HepG2 (cell line): ENCODE data around the gene SRC. TPM values are rescaled to one million over a fixed set of nuclear protein-coding genes. Genes with fewer than 3 reads are reported as not detected.

Experiments used
- ATAC-seq: fragments of 200-7000 bp; cut with Tn5 transposase; 3 replicates; pipeline ENCODE4 v1.9.1; 2020; ENCODE audit warnings: mild to moderate bottlenecking, moderate library complexity
- BruUV-seq: library from RNA; stranded (reverse); fragments of 400-500 nt; replicated peaks from 2 replicates; lab custom pipeline; 2021; lab: Mats Ljungman, UMichigan
- CTCF ChIA-PET: fragments of 300-600 bp; formaldehyde crosslinking; extraction: SDS; loops from one replicate; lab custom pipeline; 2021; ENCODE audit warnings: low total read pairs, inconsistent platforms, low intra/inter-chr PET ratio; lab: Yijun Ruan, JAX
- POLR2A ChIA-PET: fragments of 350-600 bp; sonication (Branson Sonifier 250); formaldehyde crosslinking; loops from one replicate; lab custom pipeline; 2020; ENCODE audit warnings: antibody characterized with exemption, inconsistent platforms; lab: Yijun Ruan, JAX
- DNase-seq: peaks from one replicate; pipeline ENCODE4 v3.0.0-alpha.2; 2015; ENCODE audit warnings: low spot score
- FAIRE-seq: peaks from 3 replicates; lab custom pipeline; 2011; peaks lifted over from hg19 to GRCh38; lab: Jason Lieb, UNC
- H2AFZ ChIP-seq: one replicate; pipeline ENCODE4 v1.6.1; 2011; ENCODE audit warnings: low read length, inconsistent platforms
- H3K27ac ChIP-seq: fragments of 300-600 bp; 3 replicates; pipeline ENCODE4 v1.8.0; 2011; ENCODE audit warnings: mixed run types, mild to moderate bottlenecking, mixed read lengths, low read length, inconsistent platforms; ENCODE audit not compliant: insufficient read depth; ENCODE audit errors: extremely low read length
- H3K27me3 ChIP-seq, 2 experiments: fragments of 200-600 bp in 1 of 2; 2 replicates in 1 of 2; 3 replicates in 1 of 2; pipeline versions ENCODE4 v1.6.0 to v1.8.0; 2011; ENCODE audit warnings: low read length in 2 of 2, mild to moderate bottlenecking in 2 of 2, moderate library complexity in 2 of 2, inconsistent platforms in 1 of 2; ENCODE audit not compliant: insufficient read depth in 2 of 2, control insufficient read depth in 1 of 2
- H3K36me3 ChIP-seq, 2 experiments: fragments of 200-600 bp in 1 of 2; replicated peaks in 1 of 2; 2 replicates in 1 of 2; 3 replicates in 1 of 2; pipeline versions ENCODE4 v1.5.1 to v1.8.0; 2011; ENCODE audit warnings: low read length in 2 of 2, inconsistent platforms in 1 of 2; ENCODE audit not compliant: insufficient read depth in 2 of 2, control insufficient read depth in 1 of 2
- H3K4me1 ChIP-seq: 2 replicates; pipeline ENCODE4 v1.5.1; 2012; ENCODE audit warnings: low read length, inconsistent platforms; ENCODE audit not compliant: insufficient read depth
- H3K4me2 ChIP-seq: 2 replicates; pipeline ENCODE4 v1.6.0; 2011; ENCODE audit warnings: low read depth, low read length, inconsistent platforms
- H3K4me3 ChIP-seq, 3 experiments: fragments of 200-600 bp in 1 of 3; sonication (generic), shearing (Covaris generic) in 1 of 3; replicated peaks in 1 of 3; 2 replicates each; pipeline ENCODE4 v1.5.1; 2011 to 2016; ENCODE audit warnings: low read length in 3 of 3, inconsistent platforms in 2 of 3, low read depth in 2 of 3, mild to moderate bottlenecking in 2 of 3, control low read depth in 1 of 3, mixed read lengths in 1 of 3; ENCODE audit not compliant: insufficient read depth in 1 of 3
- H3K79me2 ChIP-seq: one replicate; pipeline ENCODE4 v1.6.1; 2011; ENCODE audit warnings: low read length, inconsistent platforms; ENCODE audit not compliant: insufficient read depth
- H3K9ac ChIP-seq: 2 replicates; pipeline ENCODE4 v1.6.0; 2011; ENCODE audit warnings: mild to moderate bottlenecking, low read depth, low read length, inconsistent platforms; ENCODE audit not compliant: insufficient read depth
- H3K9me3 ChIP-seq: 2 replicates; pipeline ENCODE4 v1.5.1; 2012; ENCODE audit warnings: mild to moderate bottlenecking, low read length
- H4K20me1 ChIP-seq: 2 replicates; pipeline ENCODE4 v1.6.0; 2011; ENCODE audit warnings: inconsistent platforms, mild to moderate bottlenecking, low read length, moderate library complexity; ENCODE audit not compliant: insufficient read depth
- IRF2 ChIP-seq: IDR thresholded peaks from 2 replicates; pipeline ENCODE4 v1.6.1; 2018; ENCODE audit warnings: missing genetic modification reagents, missing compliant biosample characterization
- MEIS2 ChIP-seq: sonication (generic); formaldehyde crosslinking; IDR thresholded peaks from 2 replicates; pipeline ENCODE4 v1.9.0; 2021; ENCODE audit warnings: mild to moderate bottlenecking, missing genetic modification reagents
- NR2F1 ChIP-seq, 2 experiments: fragments of 450-650 bp in 1 of 2; formaldehyde crosslinking in 1 of 2; IDR thresholded peaks; 2 replicates each; pipeline versions ENCODE4 v1.5.0 to v1.6.1; 2016 to 2020; ENCODE audit warnings: mild to moderate bottlenecking in 1 of 2, missing compliant biosample characterization in 1 of 2, missing genetic modification reagents in 1 of 2, moderate library complexity in 1 of 2
- ZNF343 ChIP-seq: sonication (generic); formaldehyde crosslinking; IDR thresholded peaks from 2 replicates; pipeline ENCODE4 v1.4.0; 2020; ENCODE audit warnings: mild to moderate bottlenecking, missing genetic modification reagents
- ZNF570 ChIP-seq: sonication (generic); formaldehyde crosslinking; IDR thresholded peaks from 2 replicates; pipeline ENCODE4 v1.4.0; 2020; ENCODE audit warnings: mild to moderate bottlenecking, missing genetic modification reagents, borderline replicate concordance
- ZNF773 ChIP-seq: sonication (generic); formaldehyde crosslinking; IDR thresholded peaks from 2 replicates; pipeline ENCODE4 v1.4.0; 2020; ENCODE audit warnings: missing genetic modification reagents, borderline replicate concordance
- WGBS: methylation state at CpG from one replicate; pipeline ENCODE4 v1.1.6; 2017; ENCODE audit warnings: low lambda C conversion rate; 5-methylcytosine and 5-hydroxymethylcytosine counted together
- in situ Hi-C: cut with HindIII; loops from 2 replicates; pipeline ENCODE4 v1.10.0; 2017; ENCODE audit warnings: low pct_unique_long_range_greater_than_20kb; ENCODE audit not compliant: extremely low pct_ligation_motif_present
- intact Hi-C: fragments of 100-400 bp; cut with micrococcal nuclease; formaldehyde crosslinking; loops from one replicate; pipeline ENCODE4 v1.10.0; 2022; ENCODE audit not compliant: unreplicated experiment
- polyA plus RNA-seq, 8 experiments: library from polyadenylated mRNA; depleted of rRNA in 3 of 8; stranded (reverse) in 7 of 8; unstranded in 1 of 8; fragments of >200 nt; fragmentation: Illumina TruSeq in 4 of 8; extraction: Trizol in 4 of 8; gene quantifications; 2 replicates each; pipeline versions ENCODE4 v1.2.1 to v1.2.3, GENCODE V29; 2011 to 2016; ENCODE audit warnings: low read depth in 4 of 8, missing spikeins in 1 of 8, mixed read lengths in 1 of 8; ENCODE audit not compliant: insufficient read depth in 1 of 8
- total RNA-seq, 5 experiments: library from RNA; depleted of rRNA; stranded (reverse); fragments of >200 nt; fragmentation: Illumina TruSeq; extraction: Trizol; gene quantifications; 2 replicates each; pipeline ENCODE4 v1.2.3, GENCODE V29; 2016; ENCODE audit warnings: low read depth in 1 of 5
- TF ChIP-seq, protein P1 (sequence below): IDR thresholded peaks from 2 replicates; pipeline ENCODE4 v1.6.1; 2016; ENCODE audit warnings: mild to moderate bottlenecking, missing biosample characterization, missing genetic modification reagents

The SRC gene
- total and polyA plus RNA-seq, 2 of the 13 experiments (the other 11 are each of a cell fraction or from before 2014, with no cell fraction given), result 54.7 to 192 TPM

DNA sequence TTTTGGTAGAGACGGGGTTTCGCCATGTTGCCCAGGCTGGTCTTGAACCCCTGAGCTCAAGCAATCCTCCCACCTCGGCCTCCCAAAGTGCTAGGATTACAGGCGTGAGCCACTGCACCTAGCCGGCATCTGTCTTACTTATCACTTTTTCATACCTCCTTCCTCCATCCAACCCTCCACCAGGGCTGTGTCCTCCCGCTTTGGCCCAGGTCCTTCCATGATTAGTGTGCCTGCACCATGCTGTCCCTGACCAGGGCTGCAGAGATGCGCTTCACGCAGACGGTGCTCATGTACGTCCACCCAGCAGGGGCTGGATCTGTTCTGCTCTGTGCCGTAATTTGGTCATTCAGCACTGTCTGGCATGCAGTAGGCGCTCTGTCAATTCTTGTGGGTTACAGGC, 85.8 kb downstream of the SRC start:
- in situ Hi-C loops, result no loop called here
- H4K20me1 ChIP-seq, result no peaks in the 10 kb centered on the region
- H2AFZ ChIP-seq, result no peak overlapping the region
- no peak overlapping the region for H3K27ac ChIP-seq
- ChIA-PET CTCF (no interaction called here), POLR2A (no interaction called here)
- BruUV-seq, result no TSS peak
- no peaks in the 10 kb centered on the region for H3K79me2 ChIP-seq
- no peak overlapping the region for H3K4me3 ChIP-seq
- TF ChIP-seq ZNF773 (CRISPR knock-in tag) (0 out of 2 replicates have a peak, but pooled peaks have one; percentile 47), IRF2 (CRISPR knock-in tag) (no peak), MEIS2 (CRISPR knock-in tag) (peak; percentile 25; the same call in 1 of the 2 replicates), ZNF570 (CRISPR knock-in tag) (no peak)
- ATAC-seq (no peak), DNase-seq (no peak), FAIRE-seq (no peak)
- no peak overlapping the region for H3K9ac ChIP-seq
- H3K36me3 ChIP-seq, result no peaks in the 10 kb centered on the region
- no peaks in the 10 kb centered on the region for H3K9me3 ChIP-seq
- intact Hi-C loops, result no loop called here
- whole genome bisulfite sequencing, result 58% methylated on average over 12 of the region's 12 CpGs
- H3K4me1 ChIP-seq, result no peaks in the 10 kb centered on the region
- H3K27me3 ChIP-seq, result peaks cover 0 to 27% of the 10 kb centered on the region in 2 experiments; a peak in 2 of 5 replicates
- no peak overlapping the region for H3K4me2 ChIP-seq

DNA sequence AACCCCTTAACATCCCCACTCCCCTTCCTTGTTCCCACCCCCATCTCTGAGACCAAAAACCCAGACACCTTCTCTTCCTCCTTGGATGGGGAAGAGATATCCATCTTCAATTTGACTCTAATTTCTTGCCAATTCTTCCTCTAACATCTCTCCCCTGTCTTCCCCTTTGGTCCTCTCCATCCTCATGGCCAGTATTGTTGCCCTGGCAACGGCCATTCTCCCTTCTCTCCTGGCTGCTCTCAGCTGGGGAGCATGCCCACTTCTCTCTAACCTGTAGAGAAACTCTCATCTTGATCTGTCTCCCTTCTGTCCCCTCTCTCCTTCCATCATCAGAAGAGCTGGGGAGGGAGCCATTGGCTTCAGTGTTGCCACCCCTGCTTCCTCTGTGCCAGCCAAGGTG, 86.7 kb downstream of the SRC start:
- no peaks in the 10 kb centered on the region for H3K36me3 ChIP-seq
- FAIRE-seq, result no peak
- no peak overlapping the region for H2AFZ ChIP-seq
- CTCF ChIA-PET, result no interaction called here
- TF ChIP-seq, protein P1, sequence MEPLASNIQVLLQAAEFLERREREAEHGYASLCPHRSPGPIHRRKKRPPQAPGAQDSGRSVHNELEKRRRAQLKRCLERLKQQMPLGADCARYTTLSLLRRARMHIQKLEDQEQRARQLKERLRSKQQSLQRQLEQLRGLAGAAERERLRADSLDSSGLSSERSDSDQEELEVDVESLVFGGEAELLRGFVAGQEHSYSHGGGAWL (CRISPR knock-in tag), result no peak
- TF ChIP-seq NR2F1 (CRISPR knock-in tag; IDR thresholded peaks at IDR 0.05), result no peak
- no peak for TF ChIP-seq ZNF343
- TF ChIP-seq, all 625 proteins: peak for 0
- H3K4me2 ChIP-seq, result no peak overlapping the region
- 0% methylated on average over 1 of the region's 1 CpG for WGBS
- no peak for DNase-seq
- H3K4me1 ChIP-seq, result peaks cover 2% of the 10 kb centered on the region
- no peaks in the 10 kb centered on the region for H3K9me3 ChIP-seq
- no peaks in the 10 kb centered on the region for H3K79me2 ChIP-seq
- POLR2A ChIA-PET, result no interaction called here
- H3K4me3 ChIP-seq, result no peak overlapping the region
- intact Hi-C loops, result no loop called here
- no peak for ATAC-seq
- no peak overlapping the region for H3K9ac ChIP-seq
- peaks cover 0 to 19% of the 10 kb centered on the region in 2 experiments; a peak in 2 of 5 replicates for H3K27me3 ChIP-seq
- no TSS peak for BruUV-seq
- in situ Hi-C loops, result no loop called here
- H3K27ac ChIP-seq, result no peak overlapping the region
- no peaks in the 10 kb centered on the region for H4K20me1 ChIP-seq
